ENCODE results near the gene TNFRSF18. TPM values are rescaled to one million over a fixed set of nuclear protein-coding genes. Genes with fewer than 3 reads are reported as not detected.

TNFRSF18 gene
- total and polyA plus RNA-seq, 10 of the 15 experiments (the other 5 are each of a cell fraction or from before 2014, with no cell fraction given): 0.18 to 7.5 (median 1.5) TPM; not detected in 1

GRCh38 chr1:1250786-1251284, 44.4 kb upstream of the TNFRSF18 start (continued):
- TF ChIP-seq CEBPZ (IDR thresholded peaks at IDR 0.05; ENCODE audit: low read depth, low read length) (no peak), TBL1XR1 (IDR thresholded peaks at IDR 0.05; ENCODE audit: low read depth, low read length) (no peak; the same call in 1 of the 2 replicates), RAD51 (IDR thresholded peaks at IDR 0.05) (peak; percentile 93), RELB (IDR thresholded peaks at IDR 0.05; ENCODE audit: low read depth) (peak; percentile 76), PKNOX1 (IDR thresholded peaks at IDR 0.05) (peak; percentile 72), USF2 (IDR thresholded peaks at IDR 0.05; ENCODE audit: borderline replicate concordance, low read depth, low read length) (peak; percentile 75), RUNX3 (IDR thresholded peaks at IDR 0.05; ENCODE audit: low read length) (peak; percentile 86), BCLAF1 (IDR thresholded peaks at IDR 0.05) (no peak), POU2F2 (IDR thresholded peaks at IDR 0.05; ENCODE audit: borderline replicate concordance, low read depth, low read length) (no peak), ZNF384 (IDR thresholded peaks at IDR 0.05; ENCODE audit: borderline replicate concordance, low read depth, low read length) (no peak), CBX3 (IDR thresholded peaks at IDR 0.05; ENCODE audit: borderline replicate concordance, low read depth) (no peak), DPF2 (IDR thresholded peaks at IDR 0.05) (no peak), ETV6 (conservative IDR thresholded peaks at IDR 0.05 in 1 of 2, IDR thresholded peaks at IDR 0.05 in 1 of 2; ENCODE audit: borderline replicate concordance in 1 of 2, low read depth in 1 of 2) (0 out of 4 replicates have a peak, but pooled peaks of 1 of the 2 experiments have one; percentile 24), KAT2A (conservative IDR thresholded peaks at IDR 0.05; ENCODE audit: control insufficient read depth, low read depth, low read length) (no peak)
